GM19035 (cell line): ENCODE data around the gene SMYD1.

Experiments
- ATAC-seq: cut with Tn5 transposase; IDR thresholded peaks from one replicate; pipeline ENCODE4 v1.9.1; 2021; ENCODE audit not compliant: unreplicated experiment

Gene SMYD1

GRCh38 chr2:88055371-88056128 is 12.1 kb upstream of the SMYD1 start, which contains the start of gene KRCC1:
Gene KRCC1, minus strand, starts transcription at chr2:88055783. Its CDS starts 27,220 bp downstream, at chr2:88028563.
- peak; percentile 96 for ATAC-seq

- no peak for ATAC-seq
These were observed 10.2 kb upstream of the SMYD1 start for GRCh38 chr2:88057437-88057844.

GRCh38 chr2:88058191-88058590 is 9.4 kb upstream of the SMYD1 start:
- ATAC-seq: no peak

GRCh38 chr2:88059979-88060906 is 7.4 kb upstream of the SMYD1 start:
- ATAC-seq: peak; percentile 35

GRCh38 chr2:88060907-88061275 is 6.7 kb upstream of the SMYD1 start:
- ATAC-seq: no peak

- no peak for ATAC-seq
These were observed 6.3 kb upstream of the SMYD1 start for GRCh38 chr2:88061295-88061694.

- ATAC-seq: no peak
These were observed 1.1 kb upstream of the SMYD1 start for GRCh38 chr2:88066543-88066942.

GRCh38 chr2:88067189-88067588 is 436 bp upstream of the SMYD1 start:
- ATAC-seq: no peak

GRCh38 chr2:88068044-88068443 is 419 bp downstream of the SMYD1 start:
- ATAC-seq: no peak

- ATAC-seq: no peak
These were observed 1.5 kb downstream of the SMYD1 start for GRCh38 chr2:88069117-88069516.

- ATAC-seq: no peak
These were observed 2.4 kb downstream of the SMYD1 start for GRCh38 chr2:88070055-88070454.

- no peak for ATAC-seq
These were observed 3.7 kb downstream of the SMYD1 start for GRCh38 chr2:88071365-88071764.

GRCh38 chr2:88074150-88074549 is 6.5 kb downstream of the SMYD1 start:
- ATAC-seq: no peak

- ATAC-seq: no peak
These were observed 7.2 kb downstream of the SMYD1 start for GRCh38 chr2:88074854-88075292.

- ATAC-seq: no peak
These were observed 9.5 kb downstream of the SMYD1 start for GRCh38 chr2:88077080-88077479.

GRCh38 chr2:88078643-88079172 is 11.1 kb downstream of the SMYD1 start:
- ATAC-seq: no peak

GRCh38 chr2:88080545-88080944 is 12.9 kb downstream of the SMYD1 start:
- ATAC-seq: no peak

- ATAC-seq: no peak
These were observed 14.4 kb downstream of the SMYD1 start for GRCh38 chr2:88081924-88082608.

- ATAC-seq: no peak
These were observed 15.2 kb downstream of the SMYD1 start for GRCh38 chr2:88082781-88083180.

- ATAC-seq: no peak
These were observed 17.5 kb downstream of the SMYD1 start for GRCh38 chr2:88085099-88085498.

GRCh38 chr2:88085602-88086001 is 18.0 kb downstream of the SMYD1 start:
- ATAC-seq: no peak
